Peyer's patch (tissue), 4 donors: ENCODE data around the gene DDX10.

Source experiments
- CTCF ChIP-seq, 6 experiments: fragments of 450-650 bp in 4 of 6; fragments of 200-600 bp in 2 of 6; sonication (generic) in 1 of 6; IDR thresholded peaks; one replicate each; pipeline ENCODE4 v1.5.1; 2017 to 2019; ENCODE audit warnings: antibody characterized with exemption in 6 of 6, mild to moderate bottlenecking in 3 of 6, moderate library complexity in 1 of 6
- POLR2A ChIP-seq, 2 donors: fragments of 450-650 bp; IDR thresholded peaks; one replicate each; pipeline ENCODE4 v1.5.1; 2017; ENCODE audit warnings: antibody characterized with exemption in 2 of 2, mild to moderate bottlenecking in 2 of 2, moderate library complexity in 2 of 2

GRCh38 chr11:108916290-108916689 is 251.4 kb downstream of the DDX10 start:
- TF ChIP-seq CTCF (IDR thresholded peaks at IDR 0.05) (no peak), POLR2A (IDR thresholded peaks at IDR 0.05) (no peak)
